ENCODE measurements around the gene RANBP6.
"Not testable (repeated sequence)": the region's sequence is repeated elsewhere in the genome, so short reads cannot be mapped to it uniquely, and the experiment has no call there.

Gene RANBP6

DNA sequence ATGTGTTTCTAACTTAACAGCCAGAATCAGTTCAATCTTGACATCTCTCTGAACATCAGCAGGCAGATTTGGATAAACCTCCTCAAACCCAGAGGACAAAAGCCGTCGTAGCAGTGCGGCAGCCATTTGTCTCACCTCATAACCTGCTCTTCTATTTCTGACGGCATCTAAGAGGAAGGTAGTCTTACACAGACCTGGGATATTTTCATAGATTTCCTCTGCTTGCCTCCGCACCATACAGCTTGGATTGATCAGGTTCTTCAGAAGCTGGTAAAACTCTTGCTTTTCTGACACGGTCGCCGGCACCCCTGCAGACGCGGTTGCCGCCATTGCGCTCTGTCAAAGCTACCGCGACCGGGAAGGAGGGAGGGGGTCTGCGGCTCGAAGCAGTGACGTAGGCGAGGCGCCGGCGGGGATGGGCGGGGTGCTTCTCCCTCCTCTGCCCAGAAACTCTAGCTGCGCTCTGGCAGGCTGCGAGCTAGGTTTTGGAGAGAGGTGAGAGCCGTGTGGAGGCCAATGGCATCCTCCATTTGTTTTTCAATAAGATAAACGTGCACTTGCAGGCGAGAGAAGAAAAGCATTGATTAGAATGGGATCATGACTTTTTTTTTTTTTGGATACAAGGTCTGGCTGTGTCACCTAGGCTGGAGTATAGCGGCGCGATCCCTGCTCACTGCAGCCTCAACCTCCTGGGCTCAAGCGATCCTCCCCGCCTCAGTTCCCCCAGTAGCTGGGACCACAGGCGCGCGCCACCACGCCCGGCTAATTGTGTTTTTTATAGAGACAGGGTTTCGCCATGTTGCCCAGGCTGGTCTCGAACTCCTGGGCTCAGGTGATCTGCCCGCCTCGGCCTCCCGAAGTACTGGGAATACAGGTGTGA, at the start of gene RANBP6:
Gene RANBP6, minus strand, starts transcription at position 347 of the 880 bp plus-strand sequence. Its CDS starts 17 bp downstream, at position 330.
- peak; percentile 76 to 87 (median 77) for DNase-seq (ENCODE audit: low read depth in 2 of 3, low spot score in 2 of 3)

DNA sequence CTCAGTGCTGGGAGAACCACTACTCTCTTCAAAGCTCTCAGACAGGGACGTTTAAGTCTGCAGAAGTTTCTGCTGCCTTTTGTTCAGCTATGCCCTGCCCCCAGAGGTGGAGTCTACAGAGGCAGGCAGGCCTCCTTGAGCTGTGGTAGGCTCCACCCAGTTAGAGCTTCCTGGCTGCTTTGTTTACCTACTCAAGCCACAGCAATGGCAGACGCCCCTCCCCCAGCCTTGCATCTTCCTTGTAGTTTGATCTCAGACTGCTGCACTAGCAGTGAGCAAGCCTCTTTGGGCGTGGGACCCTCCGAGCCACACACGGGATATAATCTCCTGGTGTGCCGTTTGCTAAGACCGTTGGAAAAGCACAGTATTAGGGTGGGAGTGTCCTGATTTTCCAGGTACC, 47.7 kb upstream of the RANBP6 start:
- DNase-seq (ENCODE audit: low read depth in 2 of 3, low spot score in 2 of 3): not testable (repeated sequence)

DNA sequence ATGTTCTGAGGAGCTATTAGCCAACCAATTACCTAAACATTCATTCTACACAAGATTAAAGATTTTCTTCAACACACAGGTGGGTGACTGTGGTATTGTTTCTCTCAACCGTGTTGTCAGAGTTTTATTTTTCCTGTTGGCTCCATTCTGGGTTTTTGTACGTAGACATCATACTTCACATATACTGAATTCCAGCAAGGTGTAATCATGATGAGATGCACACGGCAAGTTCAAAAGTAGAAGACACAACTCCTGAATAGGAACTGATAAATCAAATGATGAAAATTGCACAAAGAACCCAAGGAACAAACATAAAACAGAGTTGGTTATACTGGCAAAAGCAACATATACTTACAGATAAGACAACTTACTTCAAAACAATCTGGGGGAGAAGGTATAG, 40.2 kb upstream of the RANBP6 start:
- no peak for DNase-seq (ENCODE audit: low read depth in 2 of 3, low spot score in 2 of 3)

DNA sequence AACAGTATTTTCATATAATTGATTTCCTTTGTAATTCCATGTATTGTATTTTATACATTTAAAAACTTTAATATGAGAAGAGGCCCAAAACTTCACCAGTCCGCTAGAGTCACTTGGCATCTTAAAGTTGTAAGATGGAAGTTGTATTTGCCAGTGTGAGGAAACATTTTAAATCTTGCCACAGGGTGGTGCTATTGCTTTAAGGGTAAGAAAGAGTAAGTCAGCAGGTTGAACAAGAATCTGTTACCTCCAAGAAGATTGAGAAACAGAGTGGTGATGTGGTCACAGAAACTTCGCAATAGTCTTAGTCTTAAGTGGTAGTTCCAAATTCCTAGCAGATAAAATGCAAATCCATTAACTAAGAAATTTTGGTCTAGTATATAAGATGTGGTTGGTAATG, 39.8 kb upstream of the RANBP6 start:
- DNase-seq (ENCODE audit: low read depth in 2 of 3, low spot score in 2 of 3): no peak

DNA sequence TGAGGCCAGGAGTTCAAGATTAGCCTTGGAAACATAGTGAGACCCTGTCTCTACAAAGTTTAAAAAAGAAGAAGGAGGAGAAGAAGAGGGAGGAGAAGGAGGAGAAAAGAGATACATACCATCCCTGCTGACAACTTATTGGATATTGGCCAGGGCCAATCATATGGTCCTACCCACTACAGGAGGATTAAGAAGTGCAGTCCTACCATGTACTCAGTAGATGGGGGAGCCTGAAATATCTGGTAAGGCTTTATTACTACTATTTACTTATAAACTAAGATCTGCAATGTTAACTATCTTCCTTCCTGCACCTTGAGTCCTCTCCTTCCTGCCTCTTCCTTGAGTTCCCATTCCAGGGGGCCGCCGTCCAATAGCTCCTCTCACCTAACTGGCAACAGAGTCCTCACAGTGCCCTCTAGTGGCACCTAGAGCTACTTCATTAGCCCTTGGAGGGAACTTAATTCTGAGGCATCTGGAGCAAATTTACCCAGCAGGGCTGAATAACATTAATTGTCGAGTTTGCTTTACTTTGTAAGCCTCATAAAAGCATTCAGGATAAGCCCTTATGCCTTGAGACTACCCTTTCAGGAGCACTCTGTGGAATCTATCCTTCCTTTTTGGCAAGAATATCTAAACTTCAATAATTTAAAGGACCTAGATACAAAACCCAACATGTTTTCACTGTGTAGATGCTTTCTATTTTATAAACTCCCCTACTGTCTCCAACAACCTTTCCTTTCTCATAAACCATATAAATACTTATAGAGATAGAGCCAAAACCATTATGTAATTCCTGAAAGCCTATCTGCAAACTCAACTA, 39.1 kb upstream of the RANBP6 start:
- DNase-seq (ENCODE audit: low read depth in 2 of 3, low spot score in 2 of 3): peak in 1 of 3 experiments; percentile 27

- no peak for DNase-seq (ENCODE audit: low read depth in 2 of 3, low spot score in 2 of 3)
Observed at GRCh38 chr9:6052293-6052919, 37.0 kb upstream of the RANBP6 start.

- DNase-seq (ENCODE audit: low read depth in 2 of 3, low spot score in 2 of 3): no peak
Observed at GRCh38 chr9:6051511-6051950, 36.1 kb upstream of the RANBP6 start.

GRCh38 chr9:6049798-6050197, 34.4 kb upstream of the RANBP6 start:
- no peak for DNase-seq (ENCODE audit: low read depth in 2 of 3, low spot score in 2 of 3)

- no peak for DNase-seq (ENCODE audit: low read depth in 2 of 3, low spot score in 2 of 3)
Observed at GRCh38 chr9:6048039-6048438, 32.6 kb upstream of the RANBP6 start.

- no peak for DNase-seq (ENCODE audit: low read depth in 2 of 3, low spot score in 2 of 3)
Observed at GRCh38 chr9:6047020-6047419, 31.6 kb upstream of the RANBP6 start.

DNA sequence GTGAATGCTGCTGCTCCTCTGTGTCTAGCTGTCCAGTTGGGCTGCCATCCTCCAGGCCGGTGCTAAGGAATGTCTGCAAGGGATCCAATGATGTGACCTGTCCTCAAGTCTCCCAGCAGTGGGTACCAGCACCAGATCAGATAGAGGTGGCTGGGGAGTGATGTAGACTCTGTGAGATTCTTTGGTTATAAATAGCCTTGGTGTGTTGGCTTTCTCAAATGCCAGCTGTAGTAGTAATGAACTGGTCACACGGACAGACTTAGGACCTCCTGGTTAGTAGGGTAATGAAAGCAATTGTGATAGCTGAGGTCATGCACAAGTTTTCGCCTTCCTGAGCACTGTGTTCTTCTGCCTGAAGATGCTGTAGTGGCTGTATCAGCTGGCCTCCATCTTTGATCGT, 29.9 kb upstream of the RANBP6 start:
- no peak for DNase-seq (ENCODE audit: low read depth in 2 of 3, low spot score in 2 of 3)

- DNase-seq (ENCODE audit: low read depth in 2 of 3, low spot score in 2 of 3): no peak
Observed at GRCh38 chr9:6040077-6040476, 24.7 kb upstream of the RANBP6 start.

- DNase-seq (ENCODE audit: low read depth in 2 of 3, low spot score in 2 of 3): no peak
Observed at GRCh38 chr9:6036391-6036790, 21.0 kb upstream of the RANBP6 start.

GRCh38 chr9:6034954-6035353, 19.5 kb upstream of the RANBP6 start:
- DNase-seq (ENCODE audit: low read depth in 2 of 3, low spot score in 2 of 3): no peak

GRCh38 chr9:6029604-6030274, 14.3 kb upstream of the RANBP6 start:
- no peak for DNase-seq (ENCODE audit: low read depth in 2 of 3, low spot score in 2 of 3)

GRCh38 chr9:6024035-6024554, 8.7 kb upstream of the RANBP6 start:
- no peak for DNase-seq (ENCODE audit: low read depth in 2 of 3, low spot score in 2 of 3)

DNA sequence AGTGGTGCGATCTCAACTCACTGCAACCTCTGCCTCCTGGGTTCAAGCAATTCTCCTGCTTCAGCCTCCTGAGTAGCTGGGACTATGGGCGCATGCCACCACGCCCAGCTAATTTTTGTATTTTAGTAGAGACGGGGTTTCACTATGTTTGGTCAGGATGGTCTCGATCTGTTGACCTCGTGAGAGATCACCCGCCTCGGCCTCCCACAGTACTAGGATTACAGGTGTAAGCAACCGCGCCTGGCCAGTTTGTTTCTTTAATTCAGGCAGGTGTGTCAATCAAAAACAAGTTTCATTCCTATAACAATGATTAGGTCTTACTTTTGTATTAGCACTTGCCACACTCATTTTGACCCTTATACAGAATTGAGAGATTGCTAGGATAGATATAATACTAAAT, 1.6 kb upstream of the RANBP6 start:
- DNase-seq (ENCODE audit: low read depth in 2 of 3, low spot score in 2 of 3): not testable (repeated sequence)

DNA sequence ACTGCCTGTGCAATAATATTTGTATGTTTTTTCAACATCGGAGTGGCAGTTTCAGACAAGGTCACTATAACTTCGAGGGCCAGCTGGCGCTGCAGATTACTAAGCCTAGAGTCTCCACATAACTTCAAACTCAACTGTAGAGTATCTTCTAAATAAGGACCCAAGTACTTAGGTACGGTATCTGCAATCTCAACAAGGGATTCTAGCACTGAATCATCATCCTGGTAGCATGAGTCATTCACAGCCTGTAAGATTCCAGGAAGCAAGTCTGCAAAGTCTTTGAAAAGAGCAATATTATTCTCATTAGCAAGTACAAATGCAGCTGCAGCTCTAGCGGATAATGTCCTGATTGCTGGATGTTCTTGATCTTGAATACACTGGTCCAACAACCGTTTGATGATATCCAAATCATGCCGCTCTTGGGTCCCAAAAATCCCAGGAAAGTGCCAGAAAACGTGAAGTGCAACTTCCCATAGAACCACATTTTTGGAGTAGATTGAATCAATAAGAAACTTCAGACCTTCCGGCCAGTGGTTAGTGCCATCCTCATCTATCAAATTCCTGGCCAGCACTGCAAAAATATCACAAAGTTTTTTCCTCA, 654 bp downstream of the RANBP6 start:
- DNase-seq (ENCODE audit: low read depth in 2 of 3, low spot score in 2 of 3): no peak

DNA sequence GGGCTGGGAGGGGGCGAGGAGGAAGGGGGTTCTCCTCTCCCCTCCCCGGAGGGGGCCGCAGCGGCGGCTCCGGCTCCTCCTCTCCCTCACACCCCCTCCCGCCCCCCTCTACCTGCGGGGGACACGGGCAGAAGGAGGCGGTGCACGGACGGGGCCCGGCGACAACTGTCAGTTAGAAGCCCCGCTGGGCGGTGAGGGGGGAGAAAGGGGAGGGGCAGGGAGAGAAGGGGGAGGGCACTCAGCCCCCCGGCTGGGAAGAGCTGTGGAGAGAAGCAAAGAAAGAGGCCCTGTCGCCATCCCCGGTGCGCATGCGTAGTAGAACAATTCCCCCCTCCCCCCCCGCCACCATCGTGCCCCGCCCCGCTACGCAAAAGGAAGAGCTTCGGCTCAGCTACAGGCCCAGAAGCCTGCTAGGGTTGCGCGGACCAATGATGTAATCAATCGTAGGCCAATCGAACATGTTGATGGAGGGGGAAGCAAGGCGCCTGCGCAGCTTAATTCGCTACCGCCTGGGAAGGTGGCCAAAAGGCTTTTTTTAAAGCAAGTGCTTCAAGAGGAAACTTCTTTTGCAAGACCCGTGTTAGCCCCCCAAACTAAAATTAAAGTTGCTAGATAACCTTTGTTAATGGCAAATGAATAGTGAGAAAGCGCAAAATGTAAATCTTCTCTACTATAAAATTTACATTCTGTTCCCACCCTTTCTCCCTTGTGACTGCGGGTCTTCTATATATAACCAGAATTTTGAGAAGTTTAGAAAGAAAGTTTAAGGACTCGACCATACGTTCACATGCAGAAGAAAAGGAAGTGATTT, 7.0 kb downstream of the RANBP6 start:
- peak; percentile 71 to 84 (median 75) for DNase-seq (ENCODE audit: low read depth in 2 of 3, low spot score in 2 of 3)
